IMR-90 (cell line): ENCODE results near the gene KRTAP10-10. TPM values are rescaled to one million over a fixed set of nuclear protein-coding genes. Genes with fewer than 3 reads are reported as not detected.

Experiments
- ATAC-seq: fragments of 200-7000 bp; cut with Tn5 transposase; 2 replicates; pipeline ENCODE4 v1.9.1; 2020; ENCODE audit warnings: low read depth, mild to moderate bottlenecking, moderate library complexity
- BruUV-seq: library from RNA; stranded (reverse); fragments of 400-500 nt; replicated peaks from 2 replicates; lab custom pipeline; 2021; lab: Mats Ljungman, UMichigan
- CTCF ChIA-PET: fragments of 300-600 bp; formaldehyde crosslinking; extraction: SDS; loops from one replicate; lab custom pipeline; 2021; ENCODE audit warnings: antibody characterized with exemption; lab: Yijun Ruan, JAX
- POLR2A ChIA-PET: fragments of 300-600 bp; sonication (Branson Sonifier 250); formaldehyde crosslinking; loops from one replicate; lab custom pipeline; 2022; ENCODE audit warnings: antibody characterized with exemption; ENCODE audit not compliant: unreplicated experiment; lab: Charles Lee
- DNase-seq: peaks from one replicate; pipeline ENCODE4 v3.0.0; 2013
- H2AFZ ChIP-seq: replicated peaks from 2 replicates; pipeline ENCODE3; 2013; ENCODE audit warnings: low read length, mild to moderate bottlenecking; ENCODE audit not compliant: poor library complexity
- H2AK5ac ChIP-seq: 2 replicates; pipeline ENCODE4 v1.6.1; 2013; ENCODE audit warnings: low read depth, low read length, inconsistent platforms
- H2AK9ac ChIP-seq: replicated peaks from 2 replicates; pipeline ENCODE3; 2013; ENCODE audit warnings: mild to moderate bottlenecking, low read depth, low read length, moderate library complexity; ENCODE audit not compliant: poor library complexity
- H2BK120ac ChIP-seq: 2 replicates; pipeline ENCODE4 v1.6.1; 2013; ENCODE audit warnings: low read depth, low read length, inconsistent platforms
- H2BK15ac ChIP-seq: 3 replicates; pipeline ENCODE4 v1.6.1; 2013; ENCODE audit warnings: low read depth, low read length, inconsistent platforms
- H2BK20ac ChIP-seq: 2 replicates; pipeline ENCODE4 v1.6.1; 2013; ENCODE audit warnings: low read depth, mild to moderate bottlenecking, inconsistent platforms, low read length, moderate library complexity
- H2BK5ac ChIP-seq: 2 replicates; pipeline ENCODE4 v1.6.1; 2013; ENCODE audit warnings: mild to moderate bottlenecking, low read depth, low read length, inconsistent platforms; ENCODE audit not compliant: poor library complexity, severe bottlenecking
- H3K14ac ChIP-seq: replicated peaks from 2 replicates; pipeline ENCODE4 v1.6.1; 2013; ENCODE audit warnings: low read depth, low read length, inconsistent platforms
- H3K18ac ChIP-seq: 2 replicates; pipeline ENCODE4 v1.6.1; 2013; ENCODE audit warnings: low read depth, low read length, control low read depth
- H3K23ac ChIP-seq: 2 replicates; pipeline ENCODE4 v1.6.1; 2013; ENCODE audit warnings: low read depth, low read length, inconsistent platforms
- H3K27ac ChIP-seq: 2 replicates; pipeline ENCODE4 v1.5.1; 2013; ENCODE audit warnings: mild to moderate bottlenecking, control low read depth, low read length; ENCODE audit not compliant: insufficient read depth
- H3K27me3 ChIP-seq: 2 replicates; pipeline ENCODE4 v1.6.1; 2013; ENCODE audit warnings: low read length; ENCODE audit not compliant: control insufficient read depth, insufficient read depth
- H3K36me3 ChIP-seq: 2 replicates; pipeline ENCODE4 v1.6.1; 2013; ENCODE audit warnings: low read length, mixed read lengths; ENCODE audit not compliant: control insufficient read depth, insufficient read depth
- H3K4ac ChIP-seq: 2 replicates; pipeline ENCODE4 v1.6.1; 2013; ENCODE audit warnings: low read depth, low read length, inconsistent platforms
- H3K4me1 ChIP-seq: 2 replicates; pipeline ENCODE4 v1.6.1; 2013; ENCODE audit warnings: low read length, mixed read lengths; ENCODE audit not compliant: control insufficient read depth, insufficient read depth
- H3K4me2 ChIP-seq: 2 replicates; pipeline ENCODE4 v1.6.1; 2013; ENCODE audit warnings: low read depth, mild to moderate bottlenecking, control low read depth, low read length, moderate library complexity
- H3K4me3 ChIP-seq: 2 replicates; pipeline ENCODE4 v1.5.1; 2013; ENCODE audit warnings: low read depth, mild to moderate bottlenecking, control low read depth, low read length, moderate library complexity; ENCODE audit not compliant: insufficient read depth
- H3K56ac ChIP-seq: 2 replicates; pipeline ENCODE4 v1.6.1; 2013; ENCODE audit warnings: low read length, inconsistent platforms; ENCODE audit not compliant: insufficient read depth; ENCODE audit errors: extremely low read depth
- H3K79me1 ChIP-seq, 2 experiments: 2 replicates each; pipeline ENCODE4 v1.6.1; 2013; ENCODE audit warnings: low read length in 2 of 2, inconsistent platforms in 1 of 2, low read depth in 1 of 2
- H3K9ac ChIP-seq: 2 replicates; pipeline ENCODE4 v1.6.1; 2013; ENCODE audit warnings: low read depth, low read length, control low read depth
- H3K9me1 ChIP-seq: 2 replicates; pipeline ENCODE4 v1.6.1; 2013; ENCODE audit warnings: low read length, inconsistent platforms; ENCODE audit not compliant: insufficient read depth
- H3K9me3 ChIP-seq: 2 replicates; pipeline ENCODE4 v1.6.1; 2013; ENCODE audit warnings: low read length; ENCODE audit not compliant: control insufficient read depth, insufficient read depth
- H4K20me1 ChIP-seq: 2 replicates; pipeline ENCODE4 v1.6.1; 2013; ENCODE audit warnings: low read length, inconsistent platforms; ENCODE audit not compliant: insufficient read depth
- H4K5ac ChIP-seq: 2 replicates; pipeline ENCODE4 v1.6.1; 2013; ENCODE audit warnings: mild to moderate bottlenecking, low read depth, low read length, control low read depth
- H4K8ac ChIP-seq, 2 experiments: 2 replicates each; pipeline ENCODE4 v1.6.1; 2013; ENCODE audit warnings: low read depth in 2 of 2, low read length in 2 of 2, control low read depth in 1 of 2, inconsistent platforms in 1 of 2
- H4K91ac ChIP-seq: 2 replicates; pipeline ENCODE4 v1.6.1; 2013; ENCODE audit warnings: low read depth, low read length, inconsistent platforms; ENCODE audit not compliant: insufficient read depth
- BHLHE40 ChIP-seq: fragments of 150-350 bp; IDR thresholded peaks from 2 replicates; pipeline ENCODE4 v1.6.1; 2016; ENCODE audit warnings: mild to moderate bottlenecking, low read depth, low read length
- CEBPB ChIP-seq: IDR thresholded peaks from 2 replicates; pipeline ENCODE4 v1.6.1; 2012; ENCODE audit warnings: low read depth, low read length, improper control_type of control experiment
- CTCF ChIP-seq: conservative IDR thresholded peaks from 2 replicates; pipeline ENCODE4 v1.5.1; 2012; ENCODE audit warnings: mild to moderate bottlenecking, low read depth, low read length, improper control_type of control experiment
- ELK1 ChIP-seq: fragments of 150-350 bp; IDR thresholded peaks from 2 replicates; pipeline ENCODE4 v1.6.1; 2016; ENCODE audit warnings: low read depth, mild to moderate bottlenecking, low read length, moderate library complexity, borderline replicate concordance
- MAFK ChIP-seq: IDR thresholded peaks from 2 replicates; pipeline ENCODE4 v1.6.1; 2012; ENCODE audit warnings: low read depth, low read length, improper control_type of control experiment
- MAZ ChIP-seq: IDR thresholded peaks from 2 replicates; pipeline ENCODE4 v1.6.1; 2012; ENCODE audit warnings: low read depth, mild to moderate bottlenecking, low read length, improper control_type of control experiment, moderate library complexity, borderline replicate concordance
- MXI1 ChIP-seq: IDR thresholded peaks from 2 replicates; pipeline ENCODE4 v1.6.1; 2012; ENCODE audit warnings: low read depth, mild to moderate bottlenecking, low read length, moderate library complexity, borderline replicate concordance
- POLR2A ChIP-seq: IDR thresholded peaks from 2 replicates; pipeline ENCODE4 v1.6.1; 2012; ENCODE audit warnings: mild to moderate bottlenecking, low read depth, low read length
- RFX5 ChIP-seq: IDR thresholded peaks from 2 replicates; pipeline ENCODE4 v1.8.0; 2012; ENCODE audit warnings: low read depth, mild to moderate bottlenecking, low read length, moderate library complexity
- USF2 ChIP-seq: fragments of 150-350 bp; IDR thresholded peaks from 2 replicates; pipeline ENCODE4 v1.6.1; 2017; ENCODE audit warnings: mild to moderate bottlenecking, antibody characterized with exemption, low read length, low read depth
- WGBS, 2 experiments: methylation state at CpG; one replicate each; pipeline versions ENCODE4 v1.1.5 to v1.1.7; 2013; ENCODE audit warnings: missing lambda C conversion rate in 2 of 2; ENCODE audit not compliant: insufficient read length in 1 of 2; ENCODE audit errors: extremely low coverage in 2 of 2; 5-methylcytosine and 5-hydroxymethylcytosine counted together
- dilution Hi-C: fragments of 300-500 bp; cut with HindIII; formaldehyde crosslinking; loops from one replicate; pipeline ENCODE4 v1.14.3; 2018; ENCODE audit warnings: low sequenced_read_pairs; ENCODE audit not compliant: unreplicated experiment
- in situ Hi-C: fragments of 300-500 bp; cut with MboI; formaldehyde crosslinking; loops from 3 replicates; pipeline ENCODE4 v1.14.3; 2019; ENCODE audit warnings: low sequenced_read_pairs, inconsistent platforms, mixed read lengths
- intact Hi-C: fragments of 100-400 bp; cut with micrococcal nuclease; formaldehyde crosslinking; loops from 2 replicates; pipeline ENCODE4 v1.10.0; 2022
- polyA plus RNA-seq, 3 experiments: library from polyadenylated mRNA; depleted of rRNA; stranded (reverse); fragments of >200 nt; gene quantifications; 2 replicates each; pipeline ENCODE4 v1.2.3, GENCODE V29; 2012; ENCODE audit warnings: low replicate concordance in 1 of 3
- total RNA-seq: library from RNA; depleted of rRNA; stranded (reverse); fragments of >200 nt; gene quantifications from 2 replicates; pipeline ENCODE4 v1.2.3, GENCODE V29; 2012

Gene KRTAP10-10
- total and polyA plus RNA-seq, 2 of the 4 experiments (the other 2 are of a cell fraction), result not detected

- H2BK15ac ChIP-seq, result no peak overlapping the region
- no peak overlapping the region for H2BK120ac ChIP-seq
- H3K9me3 ChIP-seq, result no peaks in the 10 kb centered on the region
- intact Hi-C loops, result no loop called here
- H2AK5ac ChIP-seq, result no peak overlapping the region
- TF ChIP-seq MAZ, result no peak
- no peak for TF ChIP-seq MXI1
- no peak for TF ChIP-seq BHLHE40
- no peak for TF ChIP-seq ELK1
- TF ChIP-seq CTCF, result no peak
- TF ChIP-seq CEBPB, result no peak
- TF ChIP-seq POLR2A, result no peak
- no peak for TF ChIP-seq USF2
- no peak for TF ChIP-seq RFX5
- TF ChIP-seq MAFK, result no peak
- in situ Hi-C loops, result no loop called here
- H3K56ac ChIP-seq, result no peak overlapping the region
- ATAC-seq, result no peak
- CTCF ChIA-PET, result no interaction called here
- no peak overlapping the region for H3K4ac ChIP-seq
- no peak overlapping the region for H3K27ac ChIP-seq
- BruUV-seq, result no TSS peak
- no peak overlapping the region for H3K14ac ChIP-seq
- peaks cover 32% of the 10 kb centered on the region for H3K27me3 ChIP-seq
- H3K4me2 ChIP-seq, result no peak overlapping the region
- no peak overlapping the region for H4K8ac ChIP-seq
- H3K9me1 ChIP-seq, result no peaks in the 10 kb centered on the region
- no peak overlapping the region for H4K5ac ChIP-seq
- no peak overlapping the region for H3K23ac ChIP-seq
- no peak overlapping the region for H3K9ac ChIP-seq
- WGBS, 2 experiments, result 51% methylated on average over 5 of the region's 7 CpGs; no CpG with 5 or more reads in 1 of the 2 experiments
- no peak overlapping the region for H2AFZ ChIP-seq
- H3K18ac ChIP-seq, result no peak overlapping the region
- dilution Hi-C loops, result no loop called here
- no peak for DNase-seq
- no peaks in the 10 kb centered on the region for H4K20me1 ChIP-seq
- no peak overlapping the region for H2AK9ac ChIP-seq
- H4K91ac ChIP-seq, result no peak overlapping the region
- POLR2A ChIA-PET, result no interaction called here
- no peaks in the 10 kb centered on the region for H3K36me3 ChIP-seq
- H3K79me1 ChIP-seq, result no peaks in the 10 kb centered on the region
- H2BK20ac ChIP-seq, result no peak overlapping the region
- no peaks in the 10 kb centered on the region for H3K4me1 ChIP-seq
- H2BK5ac ChIP-seq, result no peak overlapping the region
- no peak overlapping the region for H3K4me3 ChIP-seq
These were observed 46.9 kb downstream of the KRTAP10-10 start for GRCh38 chr21:44684077-44684476.
